ENCODE measurements around the gene PAK5. TPM values are rescaled to one million over a fixed set of nuclear protein-coding genes. Genes with fewer than 3 reads are reported as not detected.

Gene PAK5
- total RNA-seq, 2 donors from 2014 or later, result not detected

- Mint-ChIP-seq H3K4me1 (no peaks in the 10 kb centered on the region), H3K9me3 (no peaks in the 10 kb centered on the region), H3K36me3 (ENCODE audit: low read depth) (no peaks in the 10 kb centered on the region), H3K4me3 (no peak overlapping the region), H3K27ac (no peak overlapping the region), H3K27me3 (peaks cover 49% of the 10 kb centered on the region)
- no peak for ATAC-seq (replicated peaks)
Observed at GRCh38 chr20:9514072-9514460, 324.8 kb downstream of the PAK5 start.

- Mint-ChIP-seq H3K4me3 (no peak overlapping the region), H3K36me3 (ENCODE audit: low read depth) (no peaks in the 10 kb centered on the region), H3K27me3 (peaks cover 43% of the 10 kb centered on the region), H3K9me3 (no peaks in the 10 kb centered on the region), H3K27ac (no peak overlapping the region), H3K4me1 (no peaks in the 10 kb centered on the region)
- ATAC-seq (replicated peaks), result no peak
Observed at GRCh38 chr20:9510911-9511310, 328.0 kb downstream of the PAK5 start.

GRCh38 chr20:9509246-9509645 lies 329.6 kb downstream of the PAK5 start:
- no peak overlapping the region for H3K4me3 Mint-ChIP-seq
- H3K4me1 Mint-ChIP-seq, result no peaks in the 10 kb centered on the region
- no peak overlapping the region for H3K27ac Mint-ChIP-seq
- H3K9me3 Mint-ChIP-seq, result no peaks in the 10 kb centered on the region
- peaks cover 34% of the 10 kb centered on the region for H3K27me3 Mint-ChIP-seq
- no peaks in the 10 kb centered on the region for H3K36me3 Mint-ChIP-seq (ENCODE audit: low read depth)
- no peak for ATAC-seq (replicated peaks)

- Mint-ChIP-seq H3K4me1 (no peaks in the 10 kb centered on the region), H3K36me3 (ENCODE audit: low read depth) (no peaks in the 10 kb centered on the region), H3K27ac (no peak overlapping the region), H3K9me3 (no peaks in the 10 kb centered on the region), H3K27me3 (peaks cover 29% of the 10 kb centered on the region), H3K4me3 (no peak overlapping the region)
- no peak for ATAC-seq (replicated peaks)
Observed at GRCh38 chr20:9508696-9509178, 330.1 kb downstream of the PAK5 start.

GRCh38 chr20:9508240-9508661 lies 330.6 kb downstream of the PAK5 start:
- Mint-ChIP-seq H3K27ac (no peak overlapping the region), H3K4me3 (no peak overlapping the region), H3K27me3 (peaks cover 29% of the 10 kb centered on the region), H3K36me3 (ENCODE audit: low read depth) (no peaks in the 10 kb centered on the region), H3K4me1 (no peaks in the 10 kb centered on the region), H3K9me3 (no peaks in the 10 kb centered on the region)
- ATAC-seq (replicated peaks), result no peak

GRCh38 chr20:9507544-9508239 lies 331.2 kb downstream of the PAK5 start:
- Mint-ChIP-seq H3K4me3 (no peak overlapping the region), H3K9me3 (no peaks in the 10 kb centered on the region), H3K36me3 (ENCODE audit: low read depth) (no peaks in the 10 kb centered on the region), H3K27me3 (peaks cover 26% of the 10 kb centered on the region), H3K4me1 (no peaks in the 10 kb centered on the region), H3K27ac (no peak overlapping the region)
- no peak for ATAC-seq (replicated peaks)

GRCh38 chr20:9506964-9507369 lies 331.9 kb downstream of the PAK5 start:
- ATAC-seq (replicated peaks), result no peak
- no peak overlapping the region for H3K4me3 Mint-ChIP-seq
- H3K27me3 Mint-ChIP-seq, result peaks cover 23% of the 10 kb centered on the region
- H3K4me1 Mint-ChIP-seq, result no peaks in the 10 kb centered on the region
- no peaks in the 10 kb centered on the region for H3K9me3 Mint-ChIP-seq
- H3K27ac Mint-ChIP-seq, result no peak overlapping the region
- no peaks in the 10 kb centered on the region for H3K36me3 Mint-ChIP-seq (ENCODE audit: low read depth)

- no peak overlapping the region for H3K27ac Mint-ChIP-seq
- no peak overlapping the region for H3K4me3 Mint-ChIP-seq
- H3K36me3 Mint-ChIP-seq (ENCODE audit: low read depth), result no peaks in the 10 kb centered on the region
- no peaks in the 10 kb centered on the region for H3K4me1 Mint-ChIP-seq
- H3K9me3 Mint-ChIP-seq, result no peaks in the 10 kb centered on the region
- H3K27me3 Mint-ChIP-seq, result peaks cover 19% of the 10 kb centered on the region
- no peak for ATAC-seq (replicated peaks)
Observed at GRCh38 chr20:9506280-9506821, 332.5 kb downstream of the PAK5 start.

- no peak for ATAC-seq (replicated peaks)
- Mint-ChIP-seq H3K27me3 (peaks cover 8% of the 10 kb centered on the region), H3K27ac (no peak overlapping the region), H3K36me3 (ENCODE audit: low read depth) (no peaks in the 10 kb centered on the region), H3K4me1 (no peaks in the 10 kb centered on the region), H3K9me3 (no peaks in the 10 kb centered on the region), H3K4me3 (no peak overlapping the region)
Observed at GRCh38 chr20:9503526-9504245, 335.2 kb downstream of the PAK5 start.

GRCh38 chr20:9501473-9501872 lies 337.4 kb downstream of the PAK5 start:
- no peak overlapping the region for H3K27ac Mint-ChIP-seq
- peaks cover 4% of the 10 kb centered on the region for H3K9me3 Mint-ChIP-seq
- ATAC-seq (replicated peaks), result no peak
- no peak overlapping the region for H3K4me3 Mint-ChIP-seq
- no peaks in the 10 kb centered on the region for H3K4me1 Mint-ChIP-seq
- no peaks in the 10 kb centered on the region for H3K36me3 Mint-ChIP-seq (ENCODE audit: low read depth)
- H3K27me3 Mint-ChIP-seq, result no peaks in the 10 kb centered on the region

- H3K27me3 Mint-ChIP-seq, result no peaks in the 10 kb centered on the region
- H3K9me3 Mint-ChIP-seq, result peaks cover 13% of the 10 kb centered on the region
- ATAC-seq (replicated peaks), result no peak
- H3K27ac Mint-ChIP-seq, result no peak overlapping the region
- H3K36me3 Mint-ChIP-seq (ENCODE audit: low read depth), result no peaks in the 10 kb centered on the region
- no peaks in the 10 kb centered on the region for H3K4me1 Mint-ChIP-seq
- no peak overlapping the region for H3K4me3 Mint-ChIP-seq
Observed at GRCh38 chr20:9500121-9500520, 338.8 kb downstream of the PAK5 start.

GRCh38 chr20:9499126-9499899 lies 339.6 kb downstream of the PAK5 start:
- ATAC-seq (replicated peaks), result no peak
- H3K4me1 Mint-ChIP-seq, result no peaks in the 10 kb centered on the region
- no peak overlapping the region for H3K4me3 Mint-ChIP-seq
- no peaks in the 10 kb centered on the region for H3K36me3 Mint-ChIP-seq (ENCODE audit: low read depth)
- H3K27me3 Mint-ChIP-seq, result no peaks in the 10 kb centered on the region
- H3K27ac Mint-ChIP-seq, result no peak overlapping the region
- peaks cover 13% of the 10 kb centered on the region for H3K9me3 Mint-ChIP-seq

- no peaks in the 10 kb centered on the region for H3K27me3 Mint-ChIP-seq
- no peak overlapping the region for H3K27ac Mint-ChIP-seq
- H3K36me3 Mint-ChIP-seq (ENCODE audit: low read depth), result no peaks in the 10 kb centered on the region
- no peak overlapping the region for H3K4me3 Mint-ChIP-seq
- no peak for ATAC-seq (replicated peaks)
- no peaks in the 10 kb centered on the region for H3K4me1 Mint-ChIP-seq
- peaks cover 13% of the 10 kb centered on the region for H3K9me3 Mint-ChIP-seq
Observed at GRCh38 chr20:9498322-9498721, 340.6 kb downstream of the PAK5 start.

- H3K9me3 Mint-ChIP-seq, result peaks cover 13% of the 10 kb centered on the region
Observed at GRCh38 chr20:9496155-9496554, 342.7 kb downstream of the PAK5 start.

More at GRCh38 chr20:9496155-9496554, 342.7 kb downstream of the PAK5 start:
- Mint-ChIP-seq H3K27me3 (no peaks in the 10 kb centered on the region), H3K4me1 (no peaks in the 10 kb centered on the region), H3K36me3 (ENCODE audit: low read depth) (no peaks in the 10 kb centered on the region), H3K4me3 (no peak overlapping the region), H3K27ac (no peak overlapping the region)
- ATAC-seq (replicated peaks), result no peak
